Left lobe of liver (tissue), 2 donors: Measurements from ENCODE around the gene LSP1. TPM values are rescaled to one million over a fixed set of nuclear protein-coding genes. Genes with fewer than 3 reads are reported as not detected.
A peak's percentile ranks its signal among the peaks of the same experiment; 100 is the strongest.

ENCODE experiments used
- ATAC-seq: fragments of 200-7000 bp; cut with Tn5 transposase; one replicate; pipeline ENCODE4 v1.9.1; 2020; ENCODE audit warnings: mild to moderate bottlenecking, moderate library complexity
- DNase-seq: peaks from one replicate; pipeline ENCODE4 v3.0.0-alpha.2; 2020; ENCODE audit warnings: low spot score
- total RNA-seq: library from RNA; stranded (reverse); gene quantifications from one replicate; pipeline ENCODE4 v1.2.1, GENCODE V29; 2021
- donor health status: DM: no; HTN: no; CAD: no; lungs with moderate emphysema.
- donor health status: DM: no; HTN: yes; CAD: no.

Gene LSP1
- total RNA-seq, 1 donor from 2014 or later, result 3.6 TPM

DNA sequence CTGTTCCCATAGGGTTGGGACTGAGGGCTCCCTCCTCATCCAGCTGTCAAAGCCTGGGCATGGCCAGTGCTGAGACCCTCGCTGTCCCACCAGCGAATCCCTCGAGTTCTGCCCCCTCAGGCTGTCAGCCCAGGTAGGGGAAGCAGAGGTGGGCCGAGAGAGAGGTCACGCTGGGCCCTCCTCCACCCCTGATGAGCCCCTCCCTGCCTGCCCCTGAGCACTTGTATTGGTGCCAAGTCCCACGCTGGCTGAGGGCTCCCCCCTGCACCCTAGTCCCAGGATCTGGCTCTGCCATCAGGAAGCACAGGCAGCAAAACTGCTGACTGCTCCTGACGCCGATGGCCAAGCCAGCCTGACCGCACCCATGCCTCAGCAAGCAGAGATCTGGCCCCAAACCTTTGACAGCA, 35.5 kb downstream of the LSP1 start:
- ATAC-seq, result no peak
- DNase-seq, result no peak

- no peak for ATAC-seq
- no peak for DNase-seq
These were observed 35.9 kb downstream of the LSP1 start for GRCh38 chr11:1888811-1889210.

DNA sequence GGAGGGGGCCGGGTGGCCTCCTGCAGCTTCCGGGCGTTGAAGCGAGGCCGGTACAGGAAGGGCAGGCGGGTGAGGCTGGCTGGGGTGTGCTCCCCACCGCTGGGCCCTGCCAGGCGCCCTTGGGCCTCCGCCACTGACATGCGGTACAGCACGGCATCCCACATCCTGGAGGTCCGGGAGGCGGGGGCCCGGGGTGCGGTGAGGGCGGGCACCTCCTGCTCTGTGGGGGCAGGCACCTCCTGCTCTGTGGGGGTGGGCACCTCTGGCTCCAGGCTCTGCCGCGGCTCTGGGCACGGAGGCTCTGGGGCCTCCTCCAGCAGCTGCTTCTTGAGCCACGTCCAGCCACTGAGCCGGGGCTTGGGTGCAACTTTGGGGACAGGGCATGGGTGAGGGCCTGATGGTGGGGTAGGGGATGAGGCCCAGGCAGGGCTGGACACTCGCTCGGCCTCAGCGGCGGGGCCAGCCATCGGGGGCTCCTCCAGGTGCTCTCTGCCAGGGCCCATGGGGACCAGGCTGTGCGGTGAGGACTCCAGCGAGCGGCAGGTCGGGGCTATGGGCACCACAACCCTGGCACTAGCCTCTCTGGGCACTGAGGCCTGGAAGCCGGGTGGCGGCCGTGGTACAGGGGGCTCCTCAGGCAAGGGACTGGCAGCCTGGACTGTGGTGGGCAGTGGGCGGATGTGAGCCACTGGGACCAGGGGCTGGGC, 36.5 kb downstream of the LSP1 start:
- ATAC-seq, result peak; percentile 33

DNA sequence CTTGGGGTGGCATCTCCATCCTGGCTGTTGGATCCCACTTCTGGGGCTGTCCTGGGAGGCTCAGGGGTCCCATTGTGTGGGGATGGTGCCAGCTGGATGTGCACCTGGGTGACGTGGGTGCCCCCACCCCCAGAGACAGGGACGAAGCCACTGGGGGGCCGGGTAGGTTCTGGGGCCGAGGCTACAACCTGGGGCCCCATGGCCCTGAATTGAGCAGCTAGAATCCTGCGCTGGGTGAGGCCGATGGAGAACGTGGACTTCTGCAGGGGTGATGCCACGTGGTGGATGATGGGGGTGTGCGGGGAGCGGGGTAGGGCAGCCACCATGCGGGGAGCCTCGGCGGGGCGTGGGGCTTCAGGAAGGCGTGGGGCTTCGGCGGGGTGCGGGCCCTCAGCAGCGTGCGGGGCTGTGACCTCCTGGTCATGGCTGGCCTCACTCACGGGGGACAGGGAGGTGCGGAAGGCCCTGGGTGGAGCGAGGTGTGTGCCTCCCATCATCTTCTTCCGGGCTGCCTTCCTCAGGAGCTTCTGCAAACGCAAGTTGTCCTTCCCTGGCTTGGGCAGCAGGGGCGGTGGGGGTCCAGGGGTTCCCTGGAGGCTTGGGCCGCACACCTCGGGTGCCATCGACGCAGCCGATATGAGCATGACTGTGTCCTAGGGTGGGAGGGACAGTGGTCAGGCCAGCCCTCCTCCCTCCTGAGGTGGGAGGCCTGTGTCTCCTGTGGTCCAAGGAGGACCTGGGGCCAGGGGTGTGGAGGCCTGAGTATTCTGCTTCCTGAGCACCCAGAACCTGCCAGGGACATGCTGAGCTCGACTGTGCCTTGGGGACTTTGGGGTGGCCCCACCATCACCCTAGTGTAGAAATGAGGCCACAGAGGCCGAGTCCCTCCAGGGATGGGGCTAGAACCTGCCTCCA, 37.3 kb downstream of the LSP1 start:
- DNase-seq (no peak), ATAC-seq (no peak)

More for the DNA sequence above, 36.5 kb downstream of the LSP1 start:
- DNase-seq, result no peak

DNA sequence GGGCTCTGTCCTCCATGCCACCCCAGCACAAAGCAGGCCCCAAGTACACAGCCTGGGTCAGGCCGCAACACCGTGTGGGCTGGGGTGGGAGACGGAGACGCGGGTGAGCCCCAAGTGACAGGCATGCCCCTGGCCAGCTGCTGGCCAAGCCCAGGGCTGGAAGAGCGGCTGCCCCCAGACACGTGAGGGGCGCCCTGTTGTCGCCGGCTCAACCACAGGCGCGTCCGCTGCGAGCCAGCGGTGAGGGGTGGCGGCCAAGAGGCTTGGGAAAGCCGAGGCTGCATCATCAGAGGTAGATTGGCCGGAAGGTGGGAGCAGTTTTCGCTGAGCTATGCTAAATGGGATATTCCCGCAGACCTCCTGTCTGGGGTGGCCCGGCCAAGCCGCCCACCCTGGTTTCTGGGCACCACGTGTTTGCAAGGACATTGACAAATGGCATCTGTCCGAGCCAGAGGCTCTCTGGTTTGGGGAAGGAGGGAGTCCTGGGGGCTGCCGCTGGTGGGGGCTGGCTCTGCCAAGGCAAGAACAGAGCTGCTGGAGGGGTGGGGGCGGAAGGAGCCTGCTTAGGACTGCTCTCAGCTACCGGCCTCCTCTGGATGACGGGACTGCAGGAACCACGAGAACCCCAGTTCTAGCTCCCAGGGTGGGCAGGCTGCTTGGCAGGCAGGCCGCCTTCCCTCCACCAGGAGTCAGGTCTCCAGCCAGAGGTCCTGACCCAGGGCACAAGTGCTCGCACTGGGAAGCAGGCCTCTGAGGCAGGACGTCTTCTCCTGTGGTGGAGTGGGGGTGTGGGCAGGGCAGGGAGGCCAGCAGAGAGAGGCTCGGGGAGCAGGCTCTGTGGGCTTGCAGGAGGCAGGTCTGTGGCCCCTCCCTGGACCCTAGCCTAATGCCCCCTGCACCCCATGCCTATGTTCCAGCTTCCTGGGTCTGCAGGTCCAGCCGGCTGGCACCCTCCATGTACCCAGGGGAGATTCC, 38.3 kb downstream of the LSP1 start:
- no peak for ATAC-seq
- DNase-seq, result no peak

GRCh38 chr11:1891831-1892115, 38.9 kb downstream of the LSP1 start, which contains the start of gene PRR33:
Gene PRR33 (minus strand): TSS chr11:1891895. CDS start chr11:1890584, 1,311 bp downstream.
- ATAC-seq (no peak), DNase-seq (no peak)

DNA sequence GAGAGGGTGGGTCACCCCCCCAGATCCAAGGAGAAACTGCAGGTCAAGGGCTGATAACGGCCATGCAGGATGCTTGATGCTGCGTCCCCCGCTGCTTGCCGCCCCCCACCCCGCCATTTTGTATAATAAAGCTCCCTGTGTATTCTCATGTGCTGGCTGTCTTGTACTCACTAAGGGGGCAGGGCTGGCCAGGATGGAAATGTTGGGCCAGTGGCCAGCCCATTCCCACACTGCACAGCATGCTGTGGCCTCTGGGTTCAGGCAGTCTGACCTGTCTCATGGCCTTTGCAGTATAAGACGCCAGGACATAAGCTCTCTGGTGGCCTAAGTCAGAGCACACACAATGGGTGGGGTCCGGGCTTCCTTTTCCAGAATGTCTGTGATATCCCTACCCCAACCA, 39.2 kb downstream of the LSP1 start:
- no peak for ATAC-seq
- no peak for DNase-seq

GRCh38 chr11:1892558-1892957, 39.7 kb downstream of the LSP1 start:
- ATAC-seq, result no peak

GRCh38 chr11:1893581-1894359, 40.9 kb downstream of the LSP1 start:
- no peak for ATAC-seq
- no peak for DNase-seq

More at GRCh38 chr11:1892558-1892957, 39.7 kb downstream of the LSP1 start:
- no peak for DNase-seq

DNA sequence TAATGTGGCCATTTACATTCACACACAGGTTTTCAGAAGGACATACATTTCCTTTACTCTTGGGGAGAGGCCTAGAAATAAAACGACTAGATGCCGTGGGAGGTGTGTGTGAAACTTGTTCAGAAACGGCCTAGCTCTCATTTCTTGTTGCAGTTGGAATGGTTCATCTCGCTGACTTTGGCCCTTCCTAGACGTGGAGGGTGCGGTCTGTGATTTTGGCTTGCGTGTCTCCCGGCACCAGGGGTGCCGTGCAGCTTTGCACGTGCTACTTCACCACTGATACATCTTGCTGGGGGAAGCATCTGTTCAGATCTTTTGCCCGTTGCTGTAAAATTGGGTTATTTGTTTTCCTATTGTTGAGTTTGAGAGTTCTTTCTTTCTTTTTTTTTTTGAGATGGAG, 41.9 kb downstream of the LSP1 start:
- ATAC-seq, result no peak
- no peak for DNase-seq

DNA sequence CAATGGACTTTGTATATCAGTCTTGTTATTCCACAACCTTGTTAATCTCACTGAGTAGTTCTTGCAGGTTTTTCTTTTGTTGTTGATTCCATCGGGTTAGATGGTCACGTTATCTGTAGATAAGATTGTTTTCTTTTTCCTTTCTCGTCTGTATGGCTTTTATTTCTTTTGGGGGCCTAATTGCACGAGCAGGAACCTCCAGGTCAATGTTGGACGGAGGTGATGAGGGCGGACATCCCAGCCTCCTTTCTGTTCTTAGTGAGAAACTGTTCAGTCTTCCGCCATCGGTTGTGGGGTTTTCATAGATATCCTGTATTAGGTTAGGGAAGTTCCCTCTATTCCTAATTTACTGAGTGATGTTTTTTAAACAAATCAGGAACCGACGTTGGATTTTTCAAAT, 43.6 kb downstream of the LSP1 start:
- DNase-seq (no peak), ATAC-seq (no peak)

DNA sequence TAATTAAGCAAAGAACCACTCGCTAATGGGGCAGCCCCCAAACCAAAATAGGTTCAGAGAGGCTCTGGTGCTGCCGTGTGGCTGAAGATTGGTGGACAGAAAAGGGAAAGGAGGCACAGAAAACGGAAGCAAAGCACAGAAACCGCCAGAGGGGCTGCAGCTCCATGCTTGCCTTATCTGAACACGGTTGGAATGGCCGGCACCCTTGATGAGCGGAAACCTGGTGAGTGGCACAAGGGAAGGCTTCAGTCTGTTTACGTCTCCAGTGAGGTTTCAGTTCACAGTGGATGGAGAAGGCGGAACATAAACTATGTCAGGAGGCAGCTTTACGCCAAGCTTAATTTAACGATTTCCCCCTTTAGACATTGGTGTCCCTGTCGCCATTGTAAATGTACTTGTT, 44.0 kb downstream of the LSP1 start:
- no peak for ATAC-seq
- DNase-seq, result no peak

DNA sequence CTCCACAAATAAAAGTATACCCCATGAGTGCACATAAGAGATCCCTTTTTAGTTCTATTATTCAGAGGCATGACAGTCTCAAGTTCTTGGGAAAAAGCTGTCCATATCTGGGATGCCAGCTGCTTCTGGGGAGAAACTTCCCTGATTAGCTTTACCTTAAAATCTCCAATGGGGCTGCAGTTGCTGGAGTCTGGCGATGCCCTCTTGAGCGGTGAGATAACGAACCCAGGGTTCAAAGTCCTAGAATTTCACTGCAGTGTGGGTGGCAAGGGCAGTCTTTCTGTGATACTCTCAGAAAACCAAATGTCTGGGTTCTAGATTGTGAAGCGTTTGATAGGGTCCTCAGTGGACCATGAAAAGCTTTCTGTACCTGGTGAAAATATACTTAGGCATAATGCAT, 46.2 kb downstream of the LSP1 start:
- peak; percentile 94 for ATAC-seq
- no peak for DNase-seq

DNA sequence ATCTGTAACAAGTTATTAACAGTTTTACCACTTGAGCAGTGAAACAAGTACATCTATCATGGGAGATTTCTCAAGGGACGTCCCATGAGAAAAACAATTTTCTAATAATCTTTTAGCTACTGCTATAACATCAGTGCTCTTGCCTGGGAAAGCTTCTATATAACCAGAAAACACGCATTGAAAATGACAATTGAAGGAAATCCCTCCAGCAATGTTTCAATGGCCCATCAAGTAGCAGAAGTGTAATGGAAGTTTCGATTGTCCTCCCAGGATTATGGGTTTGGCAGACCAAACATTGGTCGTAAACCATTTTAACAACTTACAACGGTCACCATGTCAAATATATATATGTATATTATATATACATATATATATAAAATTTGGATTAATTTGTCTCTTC, 46.8 kb downstream of the LSP1 start:
- ATAC-seq (no peak), DNase-seq (no peak)

- no peak for DNase-seq
- no peak for ATAC-seq
These were observed 53.3 kb downstream of the LSP1 start for GRCh38 chr11:1906181-1906580.

DNA sequence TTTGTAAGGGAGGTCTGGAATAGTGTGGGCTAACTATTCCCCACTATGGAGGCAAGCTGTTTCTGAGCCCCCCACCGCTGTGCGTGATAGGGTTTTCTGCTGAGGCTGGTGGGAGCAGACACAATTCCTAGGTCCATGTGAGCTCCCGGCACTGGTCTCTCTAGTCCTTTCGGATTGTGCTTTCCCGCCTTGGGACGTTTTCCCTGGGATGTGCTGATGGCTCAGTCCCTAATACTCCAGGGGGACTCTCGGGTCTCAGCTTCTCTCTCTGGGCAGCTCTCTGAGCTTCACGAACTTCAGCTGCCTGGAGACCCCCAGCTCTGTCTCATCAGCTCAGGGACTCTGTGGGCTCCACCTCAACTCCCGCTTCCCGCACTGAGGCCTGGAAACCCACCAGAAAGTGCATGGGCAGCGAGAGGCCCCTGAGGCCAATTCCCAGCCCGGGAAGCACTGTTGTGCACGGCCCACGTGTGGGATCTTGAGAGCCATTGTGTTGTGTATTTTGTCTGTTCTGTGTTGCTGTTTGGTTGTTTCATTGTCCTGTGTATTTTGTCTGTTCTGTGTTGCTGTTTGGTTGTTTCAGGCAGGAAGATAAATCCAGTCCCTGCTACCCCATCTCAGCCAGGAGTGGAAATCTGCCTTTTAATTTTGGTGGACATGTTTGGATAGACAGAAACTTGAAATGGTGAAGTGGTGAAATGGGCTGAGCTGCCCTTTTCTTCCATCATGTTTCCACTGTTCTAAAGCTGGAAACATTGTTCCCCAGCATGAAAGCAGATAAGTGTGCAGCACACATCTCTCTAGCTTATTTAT, 53.9 kb downstream of the LSP1 start:
- no peak for DNase-seq
- ATAC-seq, result no peak

DNA sequence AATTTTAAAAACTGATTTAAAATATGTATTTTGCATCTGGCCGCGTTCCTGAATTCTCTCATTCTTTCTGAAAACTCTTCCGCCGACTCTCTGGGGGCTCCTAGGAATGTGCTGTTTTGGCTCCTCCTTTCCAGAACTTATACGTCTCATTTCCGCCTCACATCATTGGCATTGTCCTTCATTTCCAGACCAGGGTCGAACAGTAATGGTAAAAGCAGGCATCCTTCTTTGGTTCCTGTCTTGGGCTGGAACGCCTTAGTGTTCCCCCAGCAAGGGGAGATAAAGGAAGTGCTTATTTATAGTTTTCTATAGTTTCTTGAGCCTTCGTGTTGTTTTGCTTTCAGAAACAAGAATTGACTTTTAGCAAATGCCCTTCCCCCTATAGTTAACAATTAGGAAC, 55.7 kb downstream of the LSP1 start:
- ATAC-seq (no peak), DNase-seq (no peak)

DNA sequence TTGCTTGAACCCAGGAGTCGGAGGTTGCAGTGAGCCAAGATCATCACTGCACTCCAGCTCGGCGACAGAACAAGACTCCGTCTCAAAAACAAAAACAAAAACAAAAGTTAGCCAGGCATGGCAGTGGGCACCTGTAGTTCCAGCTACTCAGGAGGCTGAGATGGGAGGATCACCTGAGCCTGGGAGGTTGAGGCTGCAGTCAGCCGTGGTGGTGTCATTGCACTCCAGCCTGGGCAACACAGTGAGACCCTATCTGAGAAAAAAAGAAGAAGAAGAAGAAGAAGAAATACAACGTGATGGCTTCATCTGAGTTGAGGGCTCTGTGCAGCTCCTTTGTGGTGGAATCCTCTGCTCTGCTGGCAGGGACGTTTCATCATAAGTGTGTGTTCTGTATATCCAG, 56.6 kb downstream of the LSP1 start:
- no peak for DNase-seq

GRCh38 chr11:1912289-1912878, 59.5 kb downstream of the LSP1 start:
- ATAC-seq (no peak), DNase-seq (no peak)

More for the DNA sequence above, 56.6 kb downstream of the LSP1 start:
- no peak for ATAC-seq
